Measurements from ENCODE around the gene IRF2BPL.

- TF ChIP-seq, protein P1, sequence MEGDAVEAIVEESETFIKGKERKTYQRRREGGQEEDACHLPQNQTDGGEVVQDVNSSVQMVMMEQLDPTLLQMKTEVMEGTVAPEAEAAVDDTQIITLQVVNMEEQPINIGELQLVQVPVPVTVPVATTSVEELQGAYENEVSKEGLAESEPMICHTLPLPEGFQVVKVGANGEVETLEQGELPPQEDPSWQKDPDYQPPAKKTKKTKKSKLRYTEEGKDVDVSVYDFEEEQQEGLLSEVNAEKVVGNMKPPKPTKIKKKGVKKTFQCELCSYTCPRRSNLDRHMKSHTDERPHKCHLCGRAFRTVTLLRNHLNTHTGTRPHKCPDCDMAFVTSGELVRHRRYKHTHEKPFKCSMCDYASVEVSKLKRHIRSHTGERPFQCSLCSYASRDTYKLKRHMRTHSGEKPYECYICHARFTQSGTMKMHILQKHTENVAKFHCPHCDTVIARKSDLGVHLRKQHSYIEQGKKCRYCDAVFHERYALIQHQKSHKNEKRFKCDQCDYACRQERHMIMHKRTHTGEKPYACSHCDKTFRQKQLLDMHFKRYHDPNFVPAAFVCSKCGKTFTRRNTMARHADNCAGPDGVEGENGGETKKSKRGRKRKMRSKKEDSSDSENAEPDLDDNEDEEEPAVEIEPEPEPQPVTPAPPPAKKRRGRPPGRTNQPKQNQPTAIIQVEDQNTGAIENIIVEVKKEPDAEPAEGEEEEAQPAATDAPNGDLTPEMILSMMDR (IDR thresholded peaks at IDR 0.05; ENCODE audit: low read depth, low read length): no peak
- no peak for TF ChIP-seq EZH2phosphoT487 (IDR thresholded peaks at IDR 0.05; ENCODE audit: low read depth)
Observed at GRCh38 chr14:77009014-77009413, 19.5 kb downstream of the IRF2BPL start.
